DND-41 (cell line): ENCODE measurements around the gene PPP1R13B.

Source experiments
- ATAC-seq: fragments of 200-7000 bp; cut with Tn5 transposase; 3 replicates; pipeline ENCODE4 v1.9.1; 2021; ENCODE audit warnings: low read depth; ENCODE audit not compliant: insufficient read depth
- DNase-seq: peaks from one replicate; pipeline ENCODE4 v3.0.0-alpha.2; 2020
- H2AFZ ChIP-seq: 2 replicates; pipeline ENCODE4 v1.6.0; 2012; ENCODE audit warnings: low read depth, low read length
- H3K27ac ChIP-seq: 2 replicates; pipeline ENCODE4 v1.5.1; 2012; ENCODE audit warnings: low read length, inconsistent platforms
- H3K27me3 ChIP-seq: fragments of 200-600 bp; sonication (generic); 2 replicates; pipeline ENCODE4 v1.6.0; 2012; ENCODE audit warnings: low read length, mild to moderate bottlenecking, inconsistent platforms; ENCODE audit not compliant: insufficient read depth, poor library complexity
- H3K36me3 ChIP-seq: 2 replicates; pipeline ENCODE4 v1.5.1; 2012; ENCODE audit warnings: low read length, inconsistent platforms; ENCODE audit not compliant: insufficient read depth
- H3K4me1 ChIP-seq: 2 replicates; pipeline ENCODE4 v1.5.1; 2012; ENCODE audit warnings: mild to moderate bottlenecking, low read length; ENCODE audit not compliant: insufficient read depth
- H3K4me2 ChIP-seq: 2 replicates; pipeline ENCODE4 v1.6.0; 2012; ENCODE audit warnings: mild to moderate bottlenecking, moderate library complexity, low read length, inconsistent platforms; ENCODE audit not compliant: insufficient read depth
- H3K4me3 ChIP-seq, 2 experiments: fragments of 200-600 bp in 1 of 2; shearing (Covaris generic) in 1 of 2; 2 replicates each; pipeline ENCODE4 v1.5.1; 2012 to 2016; ENCODE audit warnings: inconsistent platforms in 2 of 2, low read length in 2 of 2, mild to moderate bottlenecking in 2 of 2, low read depth in 1 of 2, moderate library complexity in 1 of 2
- H3K79me2 ChIP-seq: 2 replicates; pipeline ENCODE4 v1.6.0; 2012; ENCODE audit warnings: low read length, inconsistent platforms; ENCODE audit not compliant: insufficient read depth
- H3K9ac ChIP-seq: 2 replicates; pipeline ENCODE4 v1.6.0; 2012; ENCODE audit warnings: low read depth, mild to moderate bottlenecking, inconsistent platforms, low read length, moderate library complexity
- H3K9me3 ChIP-seq: 2 replicates; pipeline ENCODE4 v1.5.1; 2012; ENCODE audit warnings: low read length, moderate library complexity, mild to moderate bottlenecking, inconsistent platforms; ENCODE audit not compliant: insufficient read depth, severe bottlenecking
- H4K20me1 ChIP-seq: 2 replicates; pipeline ENCODE4 v1.6.0; 2012; ENCODE audit warnings: low read length; ENCODE audit not compliant: insufficient read depth
- CTCF ChIP-seq: IDR thresholded peaks from 2 replicates; pipeline ENCODE4 v1.5.1; 2012; ENCODE audit warnings: borderline replicate concordance, low read length, moderate library complexity, mild to moderate bottlenecking; ENCODE audit not compliant: poor library complexity, severe bottlenecking; ENCODE audit errors: extremely low read depth
- EZH2 ChIP-seq: IDR thresholded peaks from 3 replicates; pipeline ENCODE4 v1.6.1; 2012; ENCODE audit warnings: borderline replicate concordance, low read depth, mild to moderate bottlenecking, moderate library complexity, low read length, inconsistent platforms; ENCODE audit not compliant: severe bottlenecking

Gene PPP1R13B

GRCh38 chr14:103690332-103690731 lies 157.0 kb downstream of the PPP1R13B start:
- TF ChIP-seq CTCF (no peak), EZH2 (no peak)
- DNase-seq (no peak), ATAC-seq (no peak)
- no peak overlapping the region for H3K4me3 ChIP-seq
- H3K4me2 ChIP-seq: no peak overlapping the region
- H3K36me3 ChIP-seq: peaks cover 88% of the 10 kb centered on the region
- no peaks in the 10 kb centered on the region for H3K27me3 ChIP-seq
- peaks cover 4% of the 10 kb centered on the region; the same call in 1 of the 2 replicates for H3K79me2 ChIP-seq
- peaks cover 17% of the 10 kb centered on the region for H4K20me1 ChIP-seq
- no peak overlapping the region for H3K9ac ChIP-seq
- H3K27ac ChIP-seq: no peak overlapping the region
- H3K9me3 ChIP-seq: no peaks in the 10 kb centered on the region
- no peak overlapping the region for H2AFZ ChIP-seq
- H3K4me1 ChIP-seq: no peaks in the 10 kb centered on the region

- H3K4me1 ChIP-seq: no peaks in the 10 kb centered on the region
- H4K20me1 ChIP-seq: peaks cover 17% of the 10 kb centered on the region
- no peak for ATAC-seq
- H3K27me3 ChIP-seq: no peaks in the 10 kb centered on the region
- no peak overlapping the region for H3K9ac ChIP-seq
- peaks cover 90% of the 10 kb centered on the region for H3K36me3 ChIP-seq
- peaks cover 2% of the 10 kb centered on the region; the same call in 1 of the 2 replicates for H3K79me2 ChIP-seq
- H3K9me3 ChIP-seq: no peaks in the 10 kb centered on the region
- DNase-seq: no peak
- H3K27ac ChIP-seq: no peak overlapping the region
- no peak overlapping the region for H2AFZ ChIP-seq
- no peak overlapping the region for H3K4me3 ChIP-seq
- no peak overlapping the region for H3K4me2 ChIP-seq
- TF ChIP-seq EZH2: no peak
- no peak for TF ChIP-seq CTCF
These were observed 158.2 kb downstream of the PPP1R13B start for GRCh38 chr14:103688906-103689902.

- H3K36me3 ChIP-seq: peaks cover 88% of the 10 kb centered on the region
- ATAC-seq (no peak), DNase-seq (no peak)
- H2AFZ ChIP-seq: no peak overlapping the region
- peaks cover 2% of the 10 kb centered on the region; the same call in 1 of the 2 replicates for H3K79me2 ChIP-seq
- no peak overlapping the region for H3K4me2 ChIP-seq
- H3K4me1 ChIP-seq: no peaks in the 10 kb centered on the region
- TF ChIP-seq EZH2: no peak
- TF ChIP-seq CTCF: no peak
- H3K9ac ChIP-seq: no peak overlapping the region
- H3K4me3 ChIP-seq: no peak overlapping the region
- H3K27me3 ChIP-seq: no peaks in the 10 kb centered on the region
- no peak overlapping the region for H3K27ac ChIP-seq
- H4K20me1 ChIP-seq: peaks cover 17% of the 10 kb centered on the region
- no peaks in the 10 kb centered on the region for H3K9me3 ChIP-seq
These were observed 158.9 kb downstream of the PPP1R13B start for GRCh38 chr14:103688441-103688840.
